ENCODE measurements around the gene PHLDA3. TPM values are rescaled to one million over a fixed set of nuclear protein-coding genes. Genes with fewer than 3 reads are reported as not detected.
"Not testable (repeated sequence)": the region's sequence is repeated elsewhere in the genome, so short reads cannot be mapped to it uniquely, and the experiment has no call there.

Gene PHLDA3
- total and polyA plus RNA-seq, 7 experiments from 2014 or later, result 0.13 to 22.4 (median 0.67) TPM; not detected in 1

GRCh38 chr1:201480231-201481003 lies 11.4 kb upstream of the PHLDA3 start:
- Histone ChIP-seq H3K9me3 (ENCODE audit: control insufficient read depth in 2 of 3, low read length in 3 of 3) (no peaks in the 10 kb centered on the region), H3K36me3 (ENCODE audit: control insufficient read depth in 2 of 3, insufficient read depth in 3 of 3, low read length in 3 of 3) (peaks cover 0 to 16% (median 0%) of the 10 kb centered on the region in 3 experiments), H3K27me3 (ENCODE audit: control insufficient read depth in 2 of 2, insufficient read depth in 2 of 2, low read length in 2 of 2) (peaks cover 0 to 14% of the 10 kb centered on the region in 2 donors), H3K27ac (ENCODE audit: low read depth, low read length) (no peak overlapping the region), H3K4me1 (ENCODE audit: control insufficient read depth in 2 of 2, insufficient read depth in 2 of 2, low read length in 2 of 2) (peaks cover 15 to 19% of the 10 kb centered on the region in 2 donors), H3K4me3 (ENCODE audit: low read length) (peak overlapping the region; percentile 48)
- ChIA-PET POLR2A (interaction anchor here (1.3 to 1.9 kb wide), 2 partner anchors 27 to 33 kb away, joined by 3 to 10 read pairs; partner anchors contain the start of gene CSRP1), CTCF (interaction anchor here (0.6 to 14.3 kb wide), 8 partner anchors 9 to 267 kb away, joined by 3 to 215 read pairs (median 8); partner anchors contain the start of gene CSRP1)
- intact Hi-C loops (cut with micrococcal nuclease), result loop anchor here (1.0 to 10.0 kb wide), 6 partner anchors 11 to 664 kb away; partner anchors contain the start of genes ARL8A (in 1 of the 2) and PHLDA3 (in 1 of the 2)
- Mint-ChIP-seq H3K4me1 (peaks cover 8 to 27% (median 22%) of the 10 kb centered on the region in 7 donors), H3K9me3 (peaks cover 0 to 1% (median 0%) of the 10 kb centered on the region in 11 donors), H3K27ac (peak overlapping the region in 1 of 9 donors; percentile 15), H3K4me3 (peak overlapping the region; percentile 54 to 84 (median 76)), H3K36me3 (peaks cover 0 to 3% (median 0%) of the 10 kb centered on the region in 5 donors), H3K27me3 (peaks cover 22 to 31% (median 28%) of the 10 kb centered on the region in 5 donors)
- DNase-seq (peak in 6 of 9 donors; percentile 12 to 72 (median 24)), ATAC-seq (peak; percentile 68)

- Histone ChIP-seq H3K27me3 (ENCODE audit: control insufficient read depth in 2 of 2, insufficient read depth in 2 of 2, low read length in 2 of 2) (peaks cover 0 to 14% of the 10 kb centered on the region in 2 donors), H3K4me3 (ENCODE audit: low read length) (no peak overlapping the region), H3K9me3 (ENCODE audit: control insufficient read depth in 2 of 3, low read length in 3 of 3) (no peaks in the 10 kb centered on the region), H3K27ac (ENCODE audit: low read depth, low read length) (no peak overlapping the region), H3K4me1 (ENCODE audit: control insufficient read depth in 2 of 2, insufficient read depth in 2 of 2, low read length in 2 of 2) (peaks cover 15 to 19% of the 10 kb centered on the region in 2 donors), H3K36me3 (ENCODE audit: control insufficient read depth in 2 of 3, insufficient read depth in 3 of 3, low read length in 3 of 3) (peaks cover 0 to 5% (median 0%) of the 10 kb centered on the region in 3 experiments)
- ATAC-seq (no peak), DNase-seq (no peak)
- Mint-ChIP-seq H3K27ac (no peak overlapping the region), H3K9me3 (peaks cover 0 to 1% (median 0%) of the 10 kb centered on the region in 11 donors), H3K27me3 (peaks cover 26 to 32% (median 30%) of the 10 kb centered on the region in 5 donors), H3K36me3 (peaks cover 0 to 3% (median 0%) of the 10 kb centered on the region in 5 donors), H3K4me3 (no peak overlapping the region), H3K4me1 (peaks cover 8 to 27% (median 22%) of the 10 kb centered on the region in 7 donors)
- intact Hi-C loops (cut with micrococcal nuclease), result no loop called here
- POLR2A ChIA-PET, result interaction anchor here (1.3 kb wide), 1 partner anchor 28 kb away, joined by 3 read pairs; the partner anchor contains the start of gene CSRP1
- CTCF ChIA-PET, result interaction anchor here (0.6 to 14.3 kb wide), 3 partner anchors 11 to 268 kb away, joined by 3 to 215 read pairs (median 4); no protein-coding TSS in a partner anchor
These were observed 10.3 kb upstream of the PHLDA3 start for GRCh38 chr1:201479201-201479730.

DNA sequence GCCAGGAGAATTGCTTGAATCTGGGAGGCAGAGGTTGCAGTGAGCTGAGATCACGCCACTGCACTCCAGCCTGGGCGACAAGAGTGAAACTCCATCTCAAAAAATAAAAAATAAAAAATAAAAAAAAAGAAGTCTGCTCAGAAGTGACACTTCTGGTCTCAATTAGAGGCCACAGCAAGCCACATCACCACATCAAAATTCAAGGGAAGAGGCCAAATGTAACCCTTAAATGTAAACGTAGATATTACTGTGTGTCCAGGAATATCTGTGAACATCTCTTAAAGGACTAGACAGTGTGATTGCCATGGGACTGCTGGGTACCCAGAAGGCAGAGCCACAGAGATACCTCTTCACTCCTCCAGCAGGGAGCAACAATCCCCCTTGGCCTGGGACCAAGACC lies 9.7 kb upstream of the PHLDA3 start:
- H3K27me3 Mint-ChIP-seq, result peaks cover 26 to 37% (median 31%) of the 10 kb centered on the region in 5 donors
- POLR2A ChIA-PET; H3K36me3 Mint-ChIP-seq; H3K9me3 ChIP-seq (ENCODE audit: control insufficient read depth in 2 of 3, low read length in 3 of 3); ATAC-seq; H3K36me3 ChIP-seq (ENCODE audit: control insufficient read depth in 2 of 3, insufficient read depth in 3 of 3, low read length in 3 of 3); DNase-seq; H3K4me3 Mint-ChIP-seq; H3K9me3 Mint-ChIP-seq; H3K27ac ChIP-seq (ENCODE audit: low read depth, low read length); intact Hi-C loops (cut with micrococcal nuclease); H3K27ac Mint-ChIP-seq; H3K4me3 ChIP-seq (ENCODE audit: low read length): not testable (repeated sequence)
- CTCF ChIA-PET, result interaction anchor here (1.4 to 14.3 kb wide), 2 partner anchors 11 to 33 kb away, joined by 4 to 215 read pairs; no protein-coding TSS in a partner anchor
- Histone ChIP-seq H3K27me3 (ENCODE audit: control insufficient read depth in 2 of 2, insufficient read depth in 2 of 2, low read length in 2 of 2) (peaks cover 0 to 14% of the 10 kb centered on the region in 2 donors), H3K4me1 (ENCODE audit: control insufficient read depth in 2 of 2, insufficient read depth in 2 of 2, low read length in 2 of 2) (peaks cover 15 to 19% of the 10 kb centered on the region in 2 donors)
- peaks cover 8 to 27% (median 22%) of the 10 kb centered on the region in 7 donors for H3K4me1 Mint-ChIP-seq

GRCh38 chr1:201476670-201477344 lies 7.8 kb upstream of the PHLDA3 start:
- Mint-ChIP-seq H3K4me3 (no peak overlapping the region), H3K9me3 (peaks cover 0 to 1% (median 0%) of the 10 kb centered on the region in 11 donors), H3K27me3 (peaks cover 37 to 50% (median 44%) of the 10 kb centered on the region in 5 donors), H3K36me3 (peaks cover 0 to 3% (median 0%) of the 10 kb centered on the region in 5 donors), H3K4me1 (peaks cover 8 to 21% (median 19%) of the 10 kb centered on the region in 7 donors), H3K27ac (no peak overlapping the region)
- no peaks in the 10 kb centered on the region for H3K9me3 ChIP-seq (ENCODE audit: control insufficient read depth in 2 of 3, low read length in 3 of 3)
- CTCF ChIA-PET, result interaction anchor here (1.4 kb wide), 1 partner anchor 36 kb away, joined by 5 read pairs; no protein-coding TSS in a partner anchor
- no peak overlapping the region for H3K27ac ChIP-seq (ENCODE audit: low read depth, low read length)
- no peaks in the 10 kb centered on the region for H3K36me3 ChIP-seq (ENCODE audit: control insufficient read depth in 2 of 3, insufficient read depth in 3 of 3, low read length in 3 of 3)
- POLR2A ChIA-PET, result no interaction called here
- H3K4me3 ChIP-seq (ENCODE audit: low read length), result no peak overlapping the region
- intact Hi-C loops (cut with micrococcal nuclease), result no loop called here
- peaks cover 0 to 12% of the 10 kb centered on the region in 2 donors for H3K27me3 ChIP-seq (ENCODE audit: control insufficient read depth in 2 of 2, insufficient read depth in 2 of 2, low read length in 2 of 2)
- ATAC-seq (no peak), DNase-seq (no peak)
- H3K4me1 ChIP-seq (ENCODE audit: control insufficient read depth in 2 of 2, insufficient read depth in 2 of 2, low read length in 2 of 2), result peaks cover 13 to 14% of the 10 kb centered on the region in 2 donors

DNA sequence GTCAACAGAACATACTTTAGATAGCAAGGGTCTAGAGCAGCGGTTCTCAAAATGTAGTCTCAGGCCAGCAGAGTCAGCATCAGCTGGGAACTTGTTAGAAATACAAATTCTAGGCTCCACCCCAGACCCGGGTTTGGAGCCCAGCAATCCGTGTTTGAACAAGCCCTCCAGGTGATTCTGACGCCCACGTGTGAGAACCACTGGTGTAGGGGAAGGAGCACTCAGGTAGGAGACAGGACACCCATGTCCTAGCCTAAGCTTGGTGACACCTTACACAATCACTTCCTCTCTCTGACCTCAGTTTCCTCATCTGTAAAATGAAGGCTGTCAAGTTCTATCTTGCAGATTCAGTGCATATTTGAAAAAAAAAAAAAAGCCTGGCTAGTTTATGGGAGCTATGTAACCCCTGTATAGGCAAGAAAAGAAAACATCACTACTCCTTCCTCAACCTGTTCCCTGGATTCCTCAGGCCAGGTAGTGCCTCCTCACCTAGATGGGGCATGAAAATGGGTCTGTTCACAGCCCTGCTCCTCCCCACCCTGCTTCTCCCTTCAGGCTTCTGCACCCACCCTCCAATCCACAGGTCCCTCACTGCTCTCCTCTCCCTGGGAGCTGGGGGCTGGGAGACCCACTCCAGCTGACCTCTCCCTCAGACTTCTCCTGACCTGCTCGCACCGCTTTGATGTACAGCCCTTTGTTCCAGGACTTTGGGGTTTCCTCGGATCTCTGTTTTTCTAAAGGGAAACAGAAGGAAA lies 7.1 kb upstream of the PHLDA3 start:
- H3K27ac ChIP-seq (ENCODE audit: low read depth, low read length), result no peak overlapping the region
- ChIA-PET CTCF (interaction anchor here (0.7 kb wide), 1 partner anchor 135 kb away, joined by 3 read pairs; no protein-coding TSS in a partner anchor), POLR2A (no interaction called here)
- H3K4me3 ChIP-seq (ENCODE audit: low read length), result no peak overlapping the region
- DNase-seq (no peak), ATAC-seq (no peak)
- H3K27me3 Mint-ChIP-seq, result peaks cover 41 to 54% (median 47%) of the 10 kb centered on the region in 5 donors
- H3K9me3 ChIP-seq (ENCODE audit: control insufficient read depth in 2 of 3, low read length in 3 of 3), result no peaks in the 10 kb centered on the region
- no peak overlapping the region for H3K27ac Mint-ChIP-seq
- H3K4me3 Mint-ChIP-seq, result no peak overlapping the region
- peaks cover 0 to 5% of the 10 kb centered on the region in 2 donors for H3K27me3 ChIP-seq (ENCODE audit: control insufficient read depth in 2 of 2, insufficient read depth in 2 of 2, low read length in 2 of 2)
- peaks cover 0 to 3% (median 0%) of the 10 kb centered on the region in 5 donors for H3K36me3 Mint-ChIP-seq
- no peaks in the 10 kb centered on the region for H3K36me3 ChIP-seq (ENCODE audit: control insufficient read depth in 2 of 3, insufficient read depth in 3 of 3, low read length in 3 of 3)
- intact Hi-C loops (cut with micrococcal nuclease), result no loop called here
- H3K4me1 ChIP-seq (ENCODE audit: control insufficient read depth in 2 of 2, insufficient read depth in 2 of 2, low read length in 2 of 2), result peaks cover 6% of the 10 kb centered on the region in 2 donors
- peaks cover 4 to 15% (median 12%) of the 10 kb centered on the region in 7 donors for H3K4me1 Mint-ChIP-seq
- H3K9me3 Mint-ChIP-seq, result peaks cover 0 to 1% (median 0%) of the 10 kb centered on the region in 11 donors
